Subcutaneous adipose tissue (tissue), 4 donors: Measurements from ENCODE around the gene DIP2C. TPM values are rescaled to one million over a fixed set of nuclear protein-coding genes. Genes with fewer than 3 reads are reported as not detected.

ENCODE experiments used
- CTCF ChIP-seq: fragments of 450-650 bp; IDR thresholded peaks from one replicate; pipeline ENCODE4 v1.5.1; 2016; ENCODE audit warnings: low read depth, mild to moderate bottlenecking, control low read depth, antibody characterized with exemption, moderate library complexity
- total RNA-seq, 4 donors: library from RNA; depleted of rRNA; stranded (reverse); fragments of >200 nt; gene quantifications; one replicate each; pipeline ENCODE4 v1.1.0, GENCODE V29; 2016

DIP2C gene
- total RNA-seq, 4 donors from 2014 or later: 32.1 to 64.0 (median 40.5) TPM

DNA sequence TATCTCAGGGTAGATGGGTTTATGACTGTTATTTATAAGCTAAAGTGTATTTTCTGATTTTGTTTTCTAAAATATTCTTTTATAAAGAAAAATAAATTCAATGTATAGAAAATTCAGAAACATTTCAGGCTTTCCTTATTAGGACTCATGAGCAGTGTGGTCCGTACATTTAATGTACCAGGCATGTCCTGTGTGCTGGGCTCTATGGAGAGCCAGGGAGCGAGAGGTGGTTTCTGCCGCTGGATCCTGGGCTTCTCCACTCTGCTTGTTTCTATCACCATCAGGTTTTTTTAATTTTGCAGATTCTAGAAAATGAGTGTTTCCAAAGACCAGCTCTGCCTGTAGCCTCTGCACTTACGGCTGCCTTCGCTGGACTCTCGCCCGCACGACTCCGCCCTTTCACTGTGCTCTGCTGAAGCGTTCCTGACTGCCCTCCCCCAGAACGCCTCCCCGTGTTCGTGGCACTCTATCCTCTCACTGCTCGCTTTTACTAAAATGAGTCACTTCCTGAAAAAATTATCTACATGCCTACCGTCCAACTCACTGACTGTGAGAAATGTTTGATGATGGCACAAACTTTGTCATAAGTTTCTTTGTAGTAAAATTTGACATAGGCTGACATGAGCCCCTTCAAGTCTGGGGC, 365.7 kb downstream of the DIP2C start:
- no peak for TF ChIP-seq CTCF

DNA sequence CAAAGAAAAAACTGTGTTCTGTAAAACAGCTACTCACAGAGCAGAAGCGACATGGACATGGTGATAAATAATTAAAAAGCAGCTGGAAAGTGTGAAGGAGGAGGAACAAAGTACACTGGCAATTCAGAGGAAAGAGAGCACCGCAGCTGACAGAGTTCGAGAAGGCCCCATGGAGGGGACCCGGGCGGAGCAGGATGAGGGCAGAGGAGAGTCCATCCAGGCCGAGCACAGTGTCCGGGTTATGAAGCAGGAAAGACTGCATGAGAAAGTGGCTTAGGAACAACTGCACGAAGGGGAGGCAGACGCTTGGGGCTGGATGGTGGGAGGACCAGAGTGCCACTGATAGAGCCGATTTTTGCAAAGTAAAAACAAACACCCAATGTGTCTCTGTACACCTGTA, 368.7 kb downstream of the DIP2C start:
- TF ChIP-seq CTCF: no peak

- TF ChIP-seq CTCF: no peak
Measured at GRCh38 chr10:317926-318325, 371.5 kb downstream of the DIP2C start.

DNA sequence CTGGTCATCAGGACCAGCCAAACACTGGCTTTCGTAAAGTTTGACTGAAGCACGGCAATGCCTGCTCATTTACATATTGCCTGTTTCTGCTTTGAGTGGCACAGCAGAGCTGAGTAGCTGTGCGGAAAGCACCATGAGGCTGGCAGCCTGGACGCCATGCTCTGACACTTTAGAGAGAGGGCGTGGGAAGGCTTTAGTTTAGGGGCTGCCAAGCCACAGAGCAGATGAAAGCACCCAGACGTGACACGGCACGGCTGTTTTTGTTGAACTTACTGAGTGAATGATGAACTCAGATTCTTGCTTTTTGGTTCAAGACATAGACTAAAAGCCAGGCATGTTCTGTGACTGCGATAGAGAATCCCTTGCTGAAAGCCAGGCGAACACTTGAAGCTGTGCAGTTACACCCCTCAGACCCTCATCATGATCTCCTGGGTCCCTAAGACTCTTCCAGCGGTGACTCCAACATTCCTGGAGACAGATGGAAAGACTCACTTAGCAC, 372.1 kb downstream of the DIP2C start:
- TF ChIP-seq CTCF: no peak

DNA sequence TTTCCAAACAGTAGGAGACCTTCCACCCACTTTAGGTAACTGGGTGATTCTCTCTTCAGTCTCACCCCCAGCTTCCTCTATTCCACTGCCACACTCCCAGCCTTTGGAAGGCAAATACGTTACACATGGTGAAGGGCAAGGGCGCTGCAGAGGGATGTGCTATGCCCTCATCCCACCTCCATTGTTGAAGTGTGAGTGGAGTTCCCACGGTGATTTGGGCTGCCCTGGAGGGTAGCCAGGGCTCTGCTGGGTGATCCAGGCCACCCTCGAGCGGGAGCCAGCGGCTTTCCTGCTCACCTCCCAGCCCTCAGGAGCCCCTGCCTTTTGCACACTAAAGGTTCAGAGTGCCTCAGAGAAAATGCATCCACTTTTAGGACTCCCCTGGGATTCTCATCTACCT, 373.1 kb downstream of the DIP2C start:
- no peak for TF ChIP-seq CTCF

GRCh38 chr10:314871-315270, 374.6 kb downstream of the DIP2C start:
- TF ChIP-seq CTCF: no peak

DNA sequence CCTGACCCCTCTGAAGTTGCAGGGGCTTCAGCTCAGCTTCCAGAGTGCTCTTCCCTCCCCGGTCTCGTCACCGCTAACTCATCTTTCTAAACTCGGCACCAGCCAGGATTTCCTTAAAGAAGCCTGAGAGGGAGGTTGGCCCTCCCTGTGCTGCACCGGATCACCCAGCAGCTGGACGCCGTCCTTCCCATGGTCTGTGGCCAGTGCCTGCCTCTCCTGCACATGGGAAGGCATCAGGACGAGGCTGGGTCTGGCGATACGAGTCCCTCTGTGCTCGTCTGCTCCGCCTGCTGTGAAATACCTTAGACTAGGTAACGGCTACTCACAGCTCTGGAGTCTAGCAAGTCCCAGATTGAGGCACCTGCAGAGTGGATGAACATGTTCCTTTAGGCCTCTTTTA, 375.1 kb downstream of the DIP2C start:
- TF ChIP-seq CTCF: no peak
